RWPE2 (cell line): Measurements from ENCODE around the gene XRCC1.

Experiments
- ATAC-seq: fragments of 200-7000 bp; cut with Tn5 transposase; 3 replicates; pipeline ENCODE4 v1.9.1; 2021; ENCODE audit warnings: low read depth
- DNase-seq: peaks from one replicate; pipeline ENCODE4 v3.0.0-alpha.2; 2020; ENCODE audit warnings: low spot score
- H3K27ac ChIP-seq: fragments of 450-650 bp; 2 replicates; pipeline ENCODE4 v1.5.1; 2017; ENCODE audit warnings: mild to moderate bottlenecking; ENCODE audit not compliant: poor library complexity, severe bottlenecking
- H3K27me3 ChIP-seq: fragments of 250-450 bp; sonication (Bioruptor Pico); 2 replicates; pipeline ENCODE4 v1.5.1; 2021; ENCODE audit warnings: mild to moderate bottlenecking, moderate library complexity; ENCODE audit not compliant: insufficient read depth, poor library complexity, severe bottlenecking
- H3K36me3 ChIP-seq: fragments of 250-450 bp; sonication (Bioruptor Pico); 2 replicates; pipeline ENCODE4 v1.5.1; 2020; ENCODE audit warnings: low read depth, mild to moderate bottlenecking, moderate library complexity
- H3K4me1 ChIP-seq: fragments of 250-450 bp; sonication (Bioruptor Pico); 2 replicates; pipeline ENCODE4 v1.5.1; 2021; ENCODE audit warnings: mild to moderate bottlenecking, moderate library complexity; ENCODE audit not compliant: insufficient read depth, poor library complexity, severe bottlenecking
- H3K4me3 ChIP-seq: fragments of 250-450 bp; sonication (Bioruptor Pico); 2 replicates; pipeline ENCODE4 v1.5.1; 2021; ENCODE audit warnings: mild to moderate bottlenecking, moderate library complexity; ENCODE audit not compliant: severe bottlenecking
- H3K9me3 ChIP-seq: fragments of 250-450 bp; sonication (Bioruptor Pico); 2 replicates; pipeline ENCODE4 v1.5.1; 2021; ENCODE audit warnings: mild to moderate bottlenecking, moderate library complexity; ENCODE audit not compliant: severe bottlenecking
- CTCF ChIP-seq: fragments of 450-650 bp; IDR thresholded peaks from one replicate; pipeline ENCODE4 v1.5.1; 2017; ENCODE audit warnings: mild to moderate bottlenecking, moderate library complexity; ENCODE audit not compliant: poor library complexity, severe bottlenecking

XRCC1 gene

DNA sequence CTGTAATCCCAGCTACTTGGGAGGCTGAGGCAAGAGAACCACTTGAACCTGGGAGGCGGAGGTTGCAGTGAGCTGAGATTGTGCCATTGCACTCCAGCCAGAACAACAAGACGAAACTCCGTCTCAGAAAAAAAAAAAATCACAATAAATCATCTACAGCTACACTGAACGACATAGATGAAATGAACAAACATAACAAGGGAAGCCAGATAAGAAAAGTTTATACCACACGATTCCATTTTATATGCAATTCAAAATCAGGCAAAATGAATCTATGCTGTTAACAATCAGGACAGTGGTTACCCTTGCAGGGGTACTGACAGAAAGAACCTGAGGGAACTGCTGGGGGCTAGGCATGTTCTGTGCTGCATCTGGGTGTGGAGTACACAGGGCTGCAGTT is 5.7 kb downstream of the XRCC1 start:
- H3K4me3 ChIP-seq: no peak overlapping the region
- peaks cover 22% of the 10 kb centered on the region for H3K36me3 ChIP-seq
- no peak overlapping the region for H3K27ac ChIP-seq
- no peak for TF ChIP-seq CTCF
- no peaks in the 10 kb centered on the region for H3K9me3 ChIP-seq
- no peaks in the 10 kb centered on the region for H3K27me3 ChIP-seq
- DNase-seq (no peak), ATAC-seq (no peak)
- H3K4me1 ChIP-seq: no peaks in the 10 kb centered on the region

- no peak for TF ChIP-seq CTCF
- no peak overlapping the region for H3K27ac ChIP-seq
- no peaks in the 10 kb centered on the region for H3K4me1 ChIP-seq
- no peak for DNase-seq
- no peak for ATAC-seq
- no peak overlapping the region for H3K4me3 ChIP-seq
- peaks cover under 1% of the 10 kb centered on the region for H3K36me3 ChIP-seq
- no peaks in the 10 kb centered on the region for H3K9me3 ChIP-seq
- no peaks in the 10 kb centered on the region for H3K27me3 ChIP-seq
Measured at GRCh38 chr19:43564800-43565199, 10.5 kb downstream of the XRCC1 start.

DNA sequence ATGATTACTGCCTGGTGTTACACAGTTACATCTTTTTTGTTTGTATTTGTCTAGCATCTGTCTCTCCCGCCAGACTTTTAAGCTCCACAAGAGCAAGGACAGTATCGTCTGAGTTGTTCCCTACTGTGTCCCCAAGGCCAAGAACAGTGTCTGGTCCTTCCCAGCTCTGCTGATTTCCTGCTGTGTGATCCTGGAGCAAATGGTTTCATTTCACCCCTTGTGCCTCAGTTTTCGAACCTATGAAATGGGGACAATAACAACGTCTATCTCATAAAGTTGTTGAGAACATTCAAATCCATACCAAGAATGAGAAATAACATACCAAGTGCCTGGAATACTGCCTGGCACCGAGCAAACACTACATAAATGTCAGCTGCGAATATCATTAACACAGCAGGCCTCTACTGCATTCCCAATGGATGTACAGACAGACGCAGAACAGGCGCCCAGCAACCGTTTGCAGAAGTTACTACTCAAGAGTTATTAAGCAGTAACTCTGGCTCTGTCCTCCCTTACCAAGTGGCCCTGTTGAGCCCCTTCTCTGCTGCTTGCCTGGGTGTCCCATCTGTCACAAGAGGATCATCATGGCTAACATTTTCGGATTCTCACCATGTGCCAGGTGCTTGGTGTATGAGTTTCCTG is 11.4 kb downstream of the XRCC1 start:
- Histone ChIP-seq H3K4me3 (no peak overlapping the region), H3K36me3 (peaks cover 7% of the 10 kb centered on the region), H3K27me3 (no peaks in the 10 kb centered on the region), H3K27ac (no peak overlapping the region), H3K9me3 (no peaks in the 10 kb centered on the region), H3K4me1 (no peaks in the 10 kb centered on the region)
- DNase-seq (no peak), ATAC-seq (no peak)
- TF ChIP-seq CTCF: no peak

GRCh38 chr19:43562698-43563241 is 12.6 kb downstream of the XRCC1 start:
- TF ChIP-seq CTCF: no peak
- DNase-seq (no peak), ATAC-seq (peak; percentile 33; the same call in 1 of the 3 replicates)
- H3K4me1 ChIP-seq: no peaks in the 10 kb centered on the region
- no peaks in the 10 kb centered on the region for H3K27me3 ChIP-seq
- no peaks in the 10 kb centered on the region for H3K9me3 ChIP-seq
- no peak overlapping the region for H3K4me3 ChIP-seq
- peaks cover 14% of the 10 kb centered on the region for H3K36me3 ChIP-seq
- H3K27ac ChIP-seq: peak overlapping the region; percentile 2

GRCh38 chr19:43562226-43562697 is 13.1 kb downstream of the XRCC1 start:
- peaks cover 16% of the 10 kb centered on the region for H3K36me3 ChIP-seq
- TF ChIP-seq CTCF: no peak
- H3K27ac ChIP-seq: peak overlapping the region; percentile 2
- ATAC-seq (no peak), DNase-seq (no peak)
- no peaks in the 10 kb centered on the region for H3K27me3 ChIP-seq
- no peak overlapping the region for H3K4me3 ChIP-seq
- no peaks in the 10 kb centered on the region for H3K4me1 ChIP-seq
- H3K9me3 ChIP-seq: no peaks in the 10 kb centered on the region
